ENCODE results near the gene CCDC9B. TPM values are rescaled to one million over a fixed set of nuclear protein-coding genes. Genes with fewer than 3 reads are reported as not detected.

The CCDC9B gene
- total RNA-seq, 1 experiment from 2014 or later = 1.2 TPM

GRCh38 chr15:40349163-40349562 is 8.4 kb upstream of the CCDC9B start:
- Histone ChIP-seq H3K4me2 (ENCODE audit: low read depth, low read length, poor library complexity, severe bottlenecking) (no peak overlapping the region), H2AFZ (ENCODE audit: low read length) (no peak overlapping the region), H3K4me3 (ENCODE audit: low read length) (no peak overlapping the region), H3K79me2 (ENCODE audit: low read length) (no peaks in the 10 kb centered on the region), H3K9me2 (replicated peaks; ENCODE audit: insufficient read depth, low read length) (no peaks in the 10 kb centered on the region), H3K27ac (ENCODE audit: low read length) (no peak overlapping the region), H3K9me3 (ENCODE audit: low read length) (no peaks in the 10 kb centered on the region), H3K4me1 (ENCODE audit: low read length) (0 out of 2 replicates have a peak, but pooled peaks cover 2% of the 10 kb centered on the region), H3K27me3 (ENCODE audit: low read length) (no peaks in the 10 kb centered on the region), H4K20me1 (ENCODE audit: insufficient read depth, low read depth, low read length) (no peaks in the 10 kb centered on the region), H3K9ac (ENCODE audit: low read length) (no peak overlapping the region), H3K36me3 (ENCODE audit: insufficient read depth, low read length) (no peaks in the 10 kb centered on the region)
- no peak for DNase-seq

DNA sequence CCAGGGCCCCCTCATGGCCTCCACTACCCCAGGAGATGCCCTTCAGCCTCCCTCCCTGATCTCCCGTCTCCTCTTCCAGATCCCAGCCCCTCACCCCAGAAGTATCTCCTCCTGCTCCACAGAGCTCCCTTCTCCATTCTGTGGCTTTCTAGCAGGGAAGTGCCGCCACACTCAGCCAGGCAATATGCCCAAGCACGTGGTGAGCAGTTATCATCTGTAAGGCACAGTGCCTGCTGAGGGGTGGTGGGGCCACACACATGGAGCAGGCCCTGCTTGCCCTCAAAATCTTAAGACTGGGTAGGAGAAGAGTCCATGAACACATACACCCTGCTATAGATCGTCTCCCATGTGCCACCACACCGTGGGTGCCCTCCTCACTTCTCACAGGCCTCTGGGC is 7.7 kb upstream of the CCDC9B start:
- H4K20me1 ChIP-seq (ENCODE audit: insufficient read depth, low read depth, low read length) = no peaks in the 10 kb centered on the region
- H3K79me2 ChIP-seq (ENCODE audit: low read length) = no peaks in the 10 kb centered on the region

GRCh38 chr15:40347559-40348473 is 7.1 kb upstream of the CCDC9B start:
- DNase-seq = no peak
- H3K9me2 ChIP-seq (replicated peaks; ENCODE audit: insufficient read depth, low read length) = no peaks in the 10 kb centered on the region

More for the DNA sequence above, 7.7 kb upstream of the CCDC9B start:
- DNase-seq = no peak
- Histone ChIP-seq H3K36me3 (ENCODE audit: insufficient read depth, low read length) (no peaks in the 10 kb centered on the region), H3K4me2 (ENCODE audit: low read depth, low read length, poor library complexity, severe bottlenecking) (no peak overlapping the region), H3K4me1 (ENCODE audit: low read length) (0 out of 2 replicates have a peak, but pooled peaks cover 2% of the 10 kb centered on the region), H3K9me2 (replicated peaks; ENCODE audit: insufficient read depth, low read length) (no peaks in the 10 kb centered on the region), H3K9ac (ENCODE audit: low read length) (no peak overlapping the region), H3K27me3 (ENCODE audit: low read length) (no peaks in the 10 kb centered on the region), H2AFZ (ENCODE audit: low read length) (no peak overlapping the region), H3K27ac (ENCODE audit: low read length) (no peak overlapping the region), H3K9me3 (ENCODE audit: low read length) (no peaks in the 10 kb centered on the region), H3K4me3 (ENCODE audit: low read length) (no peak overlapping the region)

DNA sequence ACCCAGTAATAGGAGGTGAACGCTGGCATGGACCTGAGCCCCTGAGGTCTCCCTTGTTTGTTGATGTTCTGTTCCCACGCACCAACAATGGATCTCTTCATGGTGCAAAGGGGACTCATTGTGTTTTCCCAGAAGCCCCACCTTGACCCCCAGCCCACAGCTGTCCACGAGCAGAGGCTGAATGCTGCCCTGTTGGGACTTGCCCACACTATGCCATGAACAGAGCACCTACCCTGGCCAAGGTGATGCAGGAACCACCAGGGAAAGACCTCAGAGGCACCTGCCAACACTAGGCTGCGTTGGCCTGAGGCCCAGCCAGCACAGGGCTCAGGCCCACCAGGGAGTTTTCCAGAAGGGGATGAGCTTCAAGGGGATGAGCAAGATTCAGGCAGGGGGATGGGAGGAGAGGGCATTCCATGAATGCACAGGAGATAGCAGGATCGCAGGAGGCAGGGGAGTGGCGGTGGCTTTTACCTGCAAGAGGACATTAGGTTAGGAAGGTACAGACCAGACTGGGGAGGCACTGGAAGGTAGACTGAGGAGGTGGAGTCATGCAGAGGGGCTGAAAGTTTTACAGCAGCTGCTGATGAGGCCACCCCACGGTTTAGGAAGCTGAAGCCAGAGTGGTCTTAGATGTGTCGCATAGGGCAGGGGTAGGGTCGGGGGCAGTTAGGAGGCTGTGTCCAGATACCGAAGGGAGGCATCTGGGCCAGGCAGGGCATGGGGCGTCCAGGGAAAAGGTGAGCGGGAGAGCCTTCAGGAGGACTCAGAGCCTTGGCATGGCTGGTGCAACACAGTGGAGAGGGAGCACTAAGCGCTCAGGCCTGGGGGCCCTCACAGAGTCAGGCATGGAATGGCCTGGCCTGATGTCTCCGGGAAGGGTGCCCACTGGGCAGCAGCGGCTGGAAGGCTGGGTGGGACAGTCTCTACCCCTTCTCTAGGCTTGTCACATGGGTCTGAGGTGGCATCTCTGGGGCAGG is 6.1 kb upstream of the CCDC9B start:
- Histone ChIP-seq H4K20me1 (ENCODE audit: insufficient read depth, low read depth, low read length) (no peaks in the 10 kb centered on the region), H3K36me3 (ENCODE audit: insufficient read depth, low read length) (no peaks in the 10 kb centered on the region), H3K4me2 (ENCODE audit: low read depth, low read length, poor library complexity, severe bottlenecking) (no peak overlapping the region), H3K4me3 (ENCODE audit: low read length) (no peak overlapping the region), H3K79me2 (ENCODE audit: low read length) (no peaks in the 10 kb centered on the region), H3K9me3 (ENCODE audit: low read length) (no peaks in the 10 kb centered on the region), H3K27me3 (ENCODE audit: low read length) (no peaks in the 10 kb centered on the region), H3K4me1 (ENCODE audit: low read length) (0 out of 2 replicates have a peak, but pooled peaks cover 2% of the 10 kb centered on the region), H3K9ac (ENCODE audit: low read length) (no peak overlapping the region), H3K27ac (ENCODE audit: low read length) (no peak overlapping the region), H3K9me2 (replicated peaks; ENCODE audit: insufficient read depth, low read length) (no peaks in the 10 kb centered on the region), H2AFZ (ENCODE audit: low read length) (no peak overlapping the region)
- DNase-seq = no peak

More at GRCh38 chr15:40347559-40348473, 7.1 kb upstream of the CCDC9B start:
- Histone ChIP-seq H3K4me3 (ENCODE audit: low read length) (no peak overlapping the region), H3K27ac (ENCODE audit: low read length) (no peak overlapping the region), H3K9me3 (ENCODE audit: low read length) (no peaks in the 10 kb centered on the region), H3K9ac (ENCODE audit: low read length) (no peak overlapping the region), H2AFZ (ENCODE audit: low read length) (no peak overlapping the region), H3K36me3 (ENCODE audit: insufficient read depth, low read length) (no peaks in the 10 kb centered on the region), H3K4me1 (ENCODE audit: low read length) (0 out of 2 replicates have a peak, but pooled peaks cover 2% of the 10 kb centered on the region), H4K20me1 (ENCODE audit: insufficient read depth, low read depth, low read length) (no peaks in the 10 kb centered on the region), H3K27me3 (ENCODE audit: low read length) (no peaks in the 10 kb centered on the region), H3K79me2 (ENCODE audit: low read length) (no peaks in the 10 kb centered on the region), H3K4me2 (ENCODE audit: low read depth, low read length, poor library complexity, severe bottlenecking) (no peak overlapping the region)

DNA sequence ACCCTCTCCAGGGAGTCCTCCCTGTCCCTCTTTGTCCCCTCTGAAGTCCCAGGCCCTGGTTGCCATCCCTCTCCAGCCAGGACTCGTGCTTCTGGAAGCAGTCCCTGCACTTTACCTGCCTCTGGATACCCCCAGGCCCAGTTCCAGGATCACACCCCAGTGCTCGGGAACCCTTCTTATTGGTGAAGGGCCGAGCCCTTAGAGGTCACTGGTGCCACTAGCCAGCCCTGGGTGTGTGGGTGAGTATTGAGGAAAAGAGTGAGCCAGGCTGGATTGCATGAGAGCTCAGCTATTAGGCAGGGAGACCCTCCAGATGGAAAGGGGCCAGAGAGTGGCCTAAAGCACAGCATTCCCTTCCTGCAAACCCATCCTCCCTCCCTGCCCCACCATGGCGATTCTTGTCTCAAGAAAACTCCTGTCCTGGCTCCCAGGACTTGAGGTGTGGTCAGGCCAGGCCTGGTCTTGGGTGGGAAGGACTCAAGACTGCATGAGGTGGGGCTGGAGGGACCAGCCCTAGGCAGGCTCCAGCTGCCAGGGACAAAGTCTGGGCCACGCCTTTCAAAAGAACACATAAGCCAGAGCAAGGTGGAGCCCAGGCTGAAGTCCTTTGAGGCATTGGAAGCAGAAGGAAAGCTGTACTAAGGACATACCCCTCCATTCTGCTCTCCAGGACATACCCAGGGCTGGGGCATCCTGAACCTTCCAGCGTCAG is 5.3 kb upstream of the CCDC9B start:
- no peak for DNase-seq
- Histone ChIP-seq H3K9me3 (ENCODE audit: low read length) (no peaks in the 10 kb centered on the region), H3K27ac (ENCODE audit: low read length) (no peak overlapping the region), H3K79me2 (ENCODE audit: low read length) (no peaks in the 10 kb centered on the region), H2AFZ (ENCODE audit: low read length) (no peak overlapping the region), H3K4me3 (ENCODE audit: low read length) (no peak overlapping the region), H4K20me1 (ENCODE audit: insufficient read depth, low read depth, low read length) (no peaks in the 10 kb centered on the region), H3K9ac (ENCODE audit: low read length) (no peak overlapping the region), H3K4me1 (ENCODE audit: low read length) (0 out of 2 replicates have a peak, but pooled peaks cover 2% of the 10 kb centered on the region), H3K9me2 (replicated peaks; ENCODE audit: insufficient read depth, low read length) (no peaks in the 10 kb centered on the region), H3K36me3 (ENCODE audit: insufficient read depth, low read length) (no peaks in the 10 kb centered on the region), H3K27me3 (ENCODE audit: low read length) (no peaks in the 10 kb centered on the region), H3K4me2 (ENCODE audit: low read depth, low read length, poor library complexity, severe bottlenecking) (no peak overlapping the region)

- H3K9me2 ChIP-seq (replicated peaks; ENCODE audit: insufficient read depth, low read length) = no peaks in the 10 kb centered on the region
- H3K9ac ChIP-seq (ENCODE audit: low read length) = no peak overlapping the region
Measured at GRCh38 chr15:40345225-40345866, 4.6 kb upstream of the CCDC9B start.

DNA sequence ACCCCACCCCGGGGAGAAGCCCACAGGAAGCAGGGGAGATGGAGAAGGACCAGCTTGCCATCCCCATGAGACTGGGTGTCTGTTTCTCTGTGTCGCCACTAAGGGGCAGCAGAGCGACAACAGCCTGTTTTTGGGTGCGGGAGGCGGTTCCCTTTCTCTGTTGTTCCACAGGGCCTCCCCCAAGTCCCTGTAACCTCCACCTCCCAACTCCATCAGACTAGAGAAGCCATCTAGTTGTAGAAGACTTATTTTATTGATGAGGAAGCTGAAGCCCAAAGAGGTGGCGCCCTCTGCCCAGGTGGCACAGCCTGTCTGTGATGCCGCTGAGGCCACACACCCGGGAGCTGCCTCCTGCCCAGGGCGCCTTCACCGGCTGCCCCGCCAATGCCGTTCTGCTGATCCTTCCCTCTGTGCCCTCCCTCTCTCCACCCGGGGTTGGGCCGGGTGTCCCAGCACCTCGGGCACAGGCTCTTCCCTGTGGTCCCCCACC is 3.9 kb upstream of the CCDC9B start:
- H3K4me2 ChIP-seq (ENCODE audit: low read depth, low read length, poor library complexity, severe bottlenecking) = no peak overlapping the region
- H3K79me2 ChIP-seq (ENCODE audit: low read length) = no peaks in the 10 kb centered on the region
- H3K4me3 ChIP-seq (ENCODE audit: low read length) = no peak overlapping the region
- H3K36me3 ChIP-seq (ENCODE audit: insufficient read depth, low read length) = no peaks in the 10 kb centered on the region
- peak; percentile 85 for DNase-seq
- H3K4me1 ChIP-seq (ENCODE audit: low read length) = 0 out of 2 replicates have a peak, but pooled peaks cover 2% of the 10 kb centered on the region
- no peak overlapping the region for H3K27ac ChIP-seq (ENCODE audit: low read length)
- no peaks in the 10 kb centered on the region for H4K20me1 ChIP-seq (ENCODE audit: insufficient read depth, low read depth, low read length)
- no peaks in the 10 kb centered on the region for H3K9me2 ChIP-seq (replicated peaks; ENCODE audit: insufficient read depth, low read length)
- no peaks in the 10 kb centered on the region for H3K9me3 ChIP-seq (ENCODE audit: low read length)
- no peaks in the 10 kb centered on the region for H3K27me3 ChIP-seq (ENCODE audit: low read length)
- no peak overlapping the region for H3K9ac ChIP-seq (ENCODE audit: low read length)
- no peak overlapping the region for H2AFZ ChIP-seq (ENCODE audit: low read length)

More at GRCh38 chr15:40345225-40345866, 4.6 kb upstream of the CCDC9B start:
- H4K20me1 ChIP-seq (ENCODE audit: insufficient read depth, low read depth, low read length) = no peaks in the 10 kb centered on the region
- no peaks in the 10 kb centered on the region for H3K27me3 ChIP-seq (ENCODE audit: low read length)
- no peaks in the 10 kb centered on the region for H3K79me2 ChIP-seq (ENCODE audit: low read length)
- no peak overlapping the region for H3K27ac ChIP-seq (ENCODE audit: low read length)
- no peaks in the 10 kb centered on the region for H3K36me3 ChIP-seq (ENCODE audit: insufficient read depth, low read length)
- H3K9me3 ChIP-seq (ENCODE audit: low read length) = no peaks in the 10 kb centered on the region
- DNase-seq = no peak
- no peak overlapping the region for H3K4me2 ChIP-seq (ENCODE audit: low read depth, low read length, poor library complexity, severe bottlenecking)
- no peak overlapping the region for H2AFZ ChIP-seq (ENCODE audit: low read length)
- no peak overlapping the region for H3K4me3 ChIP-seq (ENCODE audit: low read length)
- H3K4me1 ChIP-seq (ENCODE audit: low read length) = 0 out of 2 replicates have a peak, but pooled peaks cover 2% of the 10 kb centered on the region

Data from Karpas-422 (cell line).